NB4 (cell line): Measurements from ENCODE around the gene DGKH.

Source experiments
- DNase-seq: peaks from one replicate; pipeline ENCODE4 v3.0.0; 2010; ENCODE audit warnings: low read depth
- H3K4me3 ChIP-seq: one replicate; pipeline ENCODE4 v1.5.1; 2011; ENCODE audit warnings: mild to moderate bottlenecking, low read depth, low read length, moderate library complexity
- MYC ChIP-seq: IDR thresholded peaks from 2 replicates; pipeline ENCODE4 v1.6.1; 2011; ENCODE audit warnings: low read depth, low read length
- POLR2A ChIP-seq: IDR thresholded peaks from 2 replicates; pipeline ENCODE4 v1.6.1; 2011; ENCODE audit warnings: mild to moderate bottlenecking; ENCODE audit not compliant: insufficient read length; ENCODE audit errors: extremely low read depth
- TF ChIP-seq, protein P1 (sequence below): IDR thresholded peaks from one replicate; pipeline ENCODE4 v1.5.1; 2012; ENCODE audit warnings: low read depth, low read length
- TF ChIP-seq, protein P2 (sequence below): IDR thresholded peaks from 2 replicates; pipeline ENCODE4 v1.6.1; 2011; ENCODE audit warnings: low read depth, low read length

DGKH gene

DNA sequence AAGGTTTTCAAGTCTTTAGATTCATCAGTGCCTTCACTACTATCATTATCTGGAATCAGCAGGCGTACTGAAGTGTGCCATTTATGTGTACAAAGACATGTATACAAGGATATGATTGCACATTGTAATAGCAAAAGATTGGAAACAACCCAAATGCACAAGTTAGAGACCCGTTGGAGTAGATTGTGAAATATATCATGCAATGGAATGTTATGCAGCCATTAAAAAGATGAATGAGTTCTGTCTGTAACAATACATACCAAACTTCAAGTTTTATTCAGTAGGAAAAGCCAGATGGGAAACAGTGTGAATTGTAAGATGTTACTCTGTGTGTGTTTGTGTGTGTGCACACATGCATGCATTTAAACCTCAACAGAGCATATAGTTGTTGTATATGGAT, 97.9 kb downstream of the DGKH start:
- TF ChIP-seq MYC: no peak
- TF ChIP-seq POLR2A: no peak
- TF ChIP-seq, protein P1, sequence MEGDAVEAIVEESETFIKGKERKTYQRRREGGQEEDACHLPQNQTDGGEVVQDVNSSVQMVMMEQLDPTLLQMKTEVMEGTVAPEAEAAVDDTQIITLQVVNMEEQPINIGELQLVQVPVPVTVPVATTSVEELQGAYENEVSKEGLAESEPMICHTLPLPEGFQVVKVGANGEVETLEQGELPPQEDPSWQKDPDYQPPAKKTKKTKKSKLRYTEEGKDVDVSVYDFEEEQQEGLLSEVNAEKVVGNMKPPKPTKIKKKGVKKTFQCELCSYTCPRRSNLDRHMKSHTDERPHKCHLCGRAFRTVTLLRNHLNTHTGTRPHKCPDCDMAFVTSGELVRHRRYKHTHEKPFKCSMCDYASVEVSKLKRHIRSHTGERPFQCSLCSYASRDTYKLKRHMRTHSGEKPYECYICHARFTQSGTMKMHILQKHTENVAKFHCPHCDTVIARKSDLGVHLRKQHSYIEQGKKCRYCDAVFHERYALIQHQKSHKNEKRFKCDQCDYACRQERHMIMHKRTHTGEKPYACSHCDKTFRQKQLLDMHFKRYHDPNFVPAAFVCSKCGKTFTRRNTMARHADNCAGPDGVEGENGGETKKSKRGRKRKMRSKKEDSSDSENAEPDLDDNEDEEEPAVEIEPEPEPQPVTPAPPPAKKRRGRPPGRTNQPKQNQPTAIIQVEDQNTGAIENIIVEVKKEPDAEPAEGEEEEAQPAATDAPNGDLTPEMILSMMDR: no peak
- TF ChIP-seq, protein P2, sequence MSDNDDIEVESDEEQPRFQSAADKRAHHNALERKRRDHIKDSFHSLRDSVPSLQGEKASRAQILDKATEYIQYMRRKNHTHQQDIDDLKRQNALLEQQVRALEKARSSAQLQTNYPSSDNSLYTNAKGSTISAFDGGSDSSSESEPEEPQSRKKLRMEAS: no peak

DNA sequence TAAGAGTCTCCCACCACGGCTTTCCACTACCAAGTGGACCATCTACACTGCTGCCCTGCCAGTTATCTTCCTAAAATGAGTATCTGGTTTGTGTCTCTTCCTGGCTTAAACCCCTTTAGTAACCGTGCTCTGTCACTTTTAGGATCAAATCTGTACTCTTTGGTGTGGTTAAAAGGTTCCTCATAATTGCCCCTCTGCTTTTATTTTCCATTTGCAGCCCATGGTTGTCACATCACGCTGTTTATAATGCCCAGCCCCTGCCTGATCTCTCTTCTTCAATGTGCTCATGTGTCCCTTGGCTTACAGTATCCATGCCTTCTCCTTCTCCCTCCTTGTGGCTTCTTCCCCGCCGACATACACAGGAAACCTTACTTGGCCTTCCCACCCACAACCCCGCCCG, 100.1 kb downstream of the DGKH start:
- TF ChIP-seq, protein P2: no peak
- TF ChIP-seq MYC (no peak), POLR2A (no peak)
- TF ChIP-seq, protein P1: no peak
- DNase-seq: no peak
- H3K4me3 ChIP-seq: no peak overlapping the region

More for the DNA sequence above, 97.9 kb downstream of the DGKH start:
- no peak for DNase-seq
- H3K4me3 ChIP-seq: no peak overlapping the region

DNA sequence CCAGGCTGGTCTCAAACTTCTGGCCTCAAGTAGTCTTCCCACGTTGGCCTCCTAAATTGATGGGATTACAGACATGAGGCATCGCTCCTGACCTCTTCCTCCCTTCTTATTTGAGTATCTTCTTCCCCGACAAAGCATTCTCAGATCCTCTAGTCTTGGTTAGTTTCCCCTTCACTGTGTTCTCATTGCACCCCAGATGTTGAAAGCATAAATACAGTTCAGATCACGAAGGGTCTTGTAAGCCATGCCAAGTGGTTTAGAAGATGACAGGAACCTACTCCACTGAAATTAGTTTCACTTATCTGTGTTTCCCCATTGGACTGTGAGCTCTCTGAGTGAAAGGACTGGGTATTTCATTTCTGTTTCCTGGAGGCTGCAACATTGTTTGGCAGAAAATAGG, 100.7 kb downstream of the DGKH start:
- DNase-seq: no peak
- TF ChIP-seq, protein P1: no peak
- no peak for TF ChIP-seq POLR2A
- H3K4me3 ChIP-seq: no peak overlapping the region

DNA sequence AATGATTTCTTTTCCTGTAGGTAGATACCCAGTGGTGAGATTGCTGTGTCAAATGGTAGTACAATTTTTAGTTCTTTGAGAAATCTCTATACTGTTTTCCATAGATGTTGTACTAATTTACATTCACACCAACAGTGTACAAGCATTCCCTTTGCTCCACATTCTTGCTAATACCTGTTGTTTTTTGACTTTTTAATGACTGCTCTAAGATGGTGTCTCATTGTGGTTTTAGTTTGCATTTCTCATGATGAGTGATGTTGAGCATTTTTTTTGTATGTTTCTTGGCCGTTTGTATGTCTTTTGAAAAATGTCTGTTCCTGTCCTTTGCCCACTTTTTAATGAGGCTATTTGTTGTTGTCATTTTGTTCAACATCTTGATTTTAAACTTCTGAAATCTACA, 103.3 kb downstream of the DGKH start:
- DNase-seq: no peak
- no peak overlapping the region for H3K4me3 ChIP-seq
- no peak for TF ChIP-seq POLR2A
- TF ChIP-seq, protein P1: no peak
- TF ChIP-seq MYC: no peak
- TF ChIP-seq, protein P2: no peak

DNA sequence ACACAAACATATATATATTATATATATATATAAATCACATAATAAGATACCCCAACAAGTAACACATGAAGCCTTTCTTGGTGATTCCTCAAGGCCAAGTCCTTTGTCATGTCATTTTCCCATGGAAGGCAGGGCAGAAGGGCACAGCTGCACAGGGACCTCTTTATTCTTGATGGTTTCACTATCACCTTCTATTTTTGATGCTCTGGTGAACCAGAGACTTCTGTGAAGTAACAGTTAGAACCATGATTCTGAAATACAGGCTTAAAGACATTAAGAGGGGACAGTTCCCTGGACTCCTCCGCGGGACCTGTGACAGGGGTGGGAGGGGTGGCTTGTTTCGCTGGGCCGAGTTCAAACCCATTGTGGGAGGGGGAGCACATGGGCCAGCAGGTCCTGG, 104.0 kb downstream of the DGKH start:
- DNase-seq: no peak
- TF ChIP-seq, protein P2: no peak
- TF ChIP-seq, protein P1: no peak
- TF ChIP-seq POLR2A (no peak), MYC (no peak)
- H3K4me3 ChIP-seq: no peak overlapping the region
